ENCODE results near the gene CYP4F12. TPM values are rescaled to one million over a fixed set of nuclear protein-coding genes. Genes with fewer than 3 reads are reported as not detected.
"Not testable (repeated sequence)": the region's sequence is repeated elsewhere in the genome, so short reads cannot be mapped to it uniquely, and the experiment has no call there.

CYP4F12 gene
- total RNA-seq, 1 donor from 2014 or later = 9.6 TPM

DNA sequence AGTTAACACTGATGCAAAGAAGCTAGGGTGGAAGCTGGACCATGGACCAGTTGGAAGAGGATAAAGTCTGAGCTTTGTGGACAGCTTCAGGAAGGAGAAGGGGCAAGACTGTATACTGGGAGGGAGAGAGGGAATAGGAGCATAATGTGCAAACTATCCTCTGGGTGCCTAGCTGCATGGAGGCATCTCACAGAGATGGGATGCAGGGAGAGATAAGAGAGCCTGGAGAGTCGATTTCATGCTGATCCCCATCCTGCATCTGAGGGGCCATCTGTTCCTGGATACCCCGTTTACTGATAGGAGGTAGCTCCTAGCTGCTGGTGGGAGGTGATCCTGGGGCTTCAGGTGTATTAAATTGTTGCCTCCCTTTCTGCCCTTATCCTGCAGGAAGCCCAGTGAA, 23.4 kb upstream of the CYP4F12 start:
- DNase-seq (ENCODE audit: low spot score) = no peak

GRCh38 chr19:15650123-15650522, 22.8 kb upstream of the CYP4F12 start:
- not testable (repeated sequence) for DNase-seq (ENCODE audit: low spot score)

GRCh38 chr19:15651791-15652190, 21.1 kb upstream of the CYP4F12 start:
- DNase-seq (ENCODE audit: low spot score) = no peak

DNA sequence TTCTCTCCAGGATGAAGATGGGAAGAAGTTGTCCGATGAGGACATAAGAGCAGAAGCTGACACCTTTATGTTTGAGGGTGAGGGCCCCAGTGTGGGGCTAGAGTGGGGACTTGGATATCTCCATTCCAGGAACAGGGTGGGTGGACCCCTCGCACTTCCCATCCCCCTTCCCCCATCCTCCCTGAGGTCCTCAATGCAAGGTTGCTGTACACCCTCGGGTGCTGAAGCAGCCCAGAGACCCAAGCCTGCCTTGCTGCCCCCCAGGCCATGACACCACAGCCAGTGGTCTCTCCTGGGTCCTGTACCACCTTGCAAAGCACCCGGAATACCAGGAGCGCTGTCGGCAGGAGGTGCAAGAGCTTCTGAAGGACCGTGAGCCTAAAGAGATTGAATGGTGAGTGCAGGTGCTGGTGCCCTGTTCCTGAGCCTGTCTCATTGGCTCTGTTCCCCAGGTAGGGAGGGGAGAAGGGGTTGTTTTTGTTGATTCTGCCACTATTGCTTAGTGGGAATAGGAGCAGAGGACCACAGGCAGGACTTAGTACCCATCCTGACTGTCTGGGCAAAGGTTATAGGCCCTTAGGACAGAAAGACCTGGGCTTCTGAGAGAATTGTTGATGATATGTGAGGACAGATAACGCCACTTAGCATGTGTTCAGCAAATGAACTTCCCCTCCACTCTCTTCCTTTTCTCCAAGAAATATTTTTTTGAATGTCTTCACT, 20.2 kb upstream of the CYP4F12 start:
- no peak for DNase-seq (ENCODE audit: low spot score)

DNA sequence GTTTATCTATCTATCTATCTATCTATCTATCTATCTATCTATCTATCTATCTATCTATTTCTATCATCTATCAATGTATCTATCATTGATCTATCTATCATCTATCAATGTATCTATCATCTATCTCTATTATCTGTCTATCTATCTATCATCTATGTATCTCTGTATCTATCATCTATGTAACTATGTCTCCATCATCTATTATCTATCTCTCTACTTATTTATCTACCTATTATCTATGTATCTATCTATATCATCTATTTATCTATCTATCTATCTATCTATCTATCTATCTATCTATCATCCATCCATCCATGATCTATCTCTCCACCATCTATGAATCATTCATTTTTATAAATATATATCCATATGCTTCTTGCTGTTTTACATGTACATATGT, 16.4 kb upstream of the CYP4F12 start:
- DNase-seq (ENCODE audit: low spot score) = no peak

DNA sequence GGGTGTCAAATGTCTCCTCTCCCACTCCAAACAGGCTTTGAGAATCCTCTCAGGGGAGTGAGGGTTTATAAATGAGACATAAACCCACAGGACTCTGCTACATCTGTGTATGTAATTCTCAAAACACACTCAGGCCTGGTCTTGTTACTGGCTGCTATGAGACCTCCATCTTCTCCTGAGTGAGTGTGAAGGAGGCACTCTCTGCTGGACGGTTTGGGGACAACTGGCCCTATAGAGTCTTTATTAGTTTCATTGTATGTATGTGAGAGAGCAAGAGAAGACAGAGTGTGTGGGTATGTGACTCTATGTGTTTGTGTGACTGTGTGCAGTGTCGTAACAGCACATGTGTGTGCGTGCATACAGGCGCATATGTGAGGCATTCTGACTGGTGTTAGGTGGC, 9.6 kb upstream of the CYP4F12 start:
- DNase-seq (ENCODE audit: low spot score) = no peak

DNA sequence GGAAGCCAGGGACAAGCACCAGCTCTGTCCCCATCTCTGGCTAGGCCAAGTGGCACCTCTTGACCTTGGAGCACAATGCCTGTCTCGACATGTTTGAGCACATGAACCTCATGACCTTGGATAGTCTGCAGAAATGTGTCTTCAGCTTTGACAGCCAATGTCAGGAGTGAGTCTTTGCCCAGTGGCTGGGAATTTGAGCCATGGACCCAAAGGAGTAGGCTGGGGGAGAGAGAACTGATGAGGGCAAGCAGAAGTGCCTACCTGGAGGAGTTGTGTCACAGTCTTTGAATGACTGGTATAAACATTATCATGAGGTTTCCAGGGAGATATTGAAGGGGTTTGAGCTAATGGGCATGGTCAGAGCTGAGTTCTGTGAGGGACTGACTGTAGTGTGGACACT, 6.7 kb upstream of the CYP4F12 start:
- DNase-seq (ENCODE audit: low spot score) = no peak

DNA sequence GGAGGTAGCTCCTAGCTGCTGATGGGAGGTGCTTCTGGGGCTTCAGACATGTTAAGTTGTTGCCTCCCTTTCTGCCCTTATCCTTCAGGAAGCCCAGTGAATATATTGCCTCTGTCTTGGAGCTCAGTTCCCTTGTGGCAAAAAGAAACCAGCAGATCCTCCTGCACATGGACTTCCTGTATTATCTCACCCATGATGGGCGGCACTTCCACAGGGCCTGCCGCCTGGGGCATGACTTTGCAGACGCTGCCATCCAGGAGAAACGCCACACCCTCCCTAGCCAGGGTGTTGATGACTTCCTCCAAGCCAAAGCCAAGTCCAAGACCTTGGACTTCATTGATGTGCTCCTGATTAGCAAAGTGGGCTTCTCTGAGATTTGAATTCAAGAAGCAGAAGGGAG, 6.0 kb upstream of the CYP4F12 start:
- DNase-seq (ENCODE audit: low spot score) = no peak

DNA sequence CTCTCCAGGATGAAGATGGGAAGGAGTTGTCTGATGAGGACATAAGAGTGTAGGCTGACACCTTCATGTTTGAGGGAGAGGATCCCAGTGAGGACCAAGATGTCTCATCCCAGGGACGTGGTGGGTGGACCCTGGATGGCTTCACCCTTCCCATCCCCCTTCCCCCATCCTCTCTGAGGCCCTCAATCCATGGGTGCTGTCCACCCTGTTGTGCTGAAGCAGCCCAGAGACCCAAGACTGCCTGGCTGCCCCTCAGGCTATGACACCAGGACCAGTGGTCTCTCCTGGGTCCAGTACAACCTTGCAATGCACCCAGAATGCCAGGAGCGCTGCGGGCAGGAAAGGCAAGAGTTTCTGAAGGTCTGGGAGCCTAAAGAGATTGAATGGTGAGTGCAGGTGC, 3.4 kb upstream of the CYP4F12 start:
- DNase-seq (ENCODE audit: low spot score) = no peak

DNA sequence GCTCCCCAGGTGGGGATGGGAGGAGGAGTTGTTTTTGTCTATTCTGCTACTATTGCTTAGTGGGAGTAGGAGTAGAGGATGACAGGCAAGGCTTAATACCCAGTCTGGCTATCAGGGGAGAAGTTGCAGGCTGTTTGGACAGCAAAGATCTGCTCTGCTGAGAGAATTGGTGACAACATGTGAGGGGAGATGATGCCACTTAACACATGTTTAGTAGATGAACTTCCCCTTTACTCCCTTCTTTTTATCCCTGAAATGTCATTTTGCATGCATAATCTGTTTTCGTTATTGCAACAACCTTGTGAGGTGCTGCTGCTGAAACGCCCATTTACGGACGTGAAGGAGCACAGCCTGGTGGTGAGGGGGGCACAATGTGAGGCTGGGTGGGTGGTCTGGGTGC, 3.0 kb upstream of the CYP4F12 start:
- no peak for DNase-seq (ENCODE audit: low spot score)

- DNase-seq (ENCODE audit: low spot score) = no peak
These were observed 1.6 kb upstream of the CYP4F12 start for GRCh38 chr19:15671237-15671821.

DNA sequence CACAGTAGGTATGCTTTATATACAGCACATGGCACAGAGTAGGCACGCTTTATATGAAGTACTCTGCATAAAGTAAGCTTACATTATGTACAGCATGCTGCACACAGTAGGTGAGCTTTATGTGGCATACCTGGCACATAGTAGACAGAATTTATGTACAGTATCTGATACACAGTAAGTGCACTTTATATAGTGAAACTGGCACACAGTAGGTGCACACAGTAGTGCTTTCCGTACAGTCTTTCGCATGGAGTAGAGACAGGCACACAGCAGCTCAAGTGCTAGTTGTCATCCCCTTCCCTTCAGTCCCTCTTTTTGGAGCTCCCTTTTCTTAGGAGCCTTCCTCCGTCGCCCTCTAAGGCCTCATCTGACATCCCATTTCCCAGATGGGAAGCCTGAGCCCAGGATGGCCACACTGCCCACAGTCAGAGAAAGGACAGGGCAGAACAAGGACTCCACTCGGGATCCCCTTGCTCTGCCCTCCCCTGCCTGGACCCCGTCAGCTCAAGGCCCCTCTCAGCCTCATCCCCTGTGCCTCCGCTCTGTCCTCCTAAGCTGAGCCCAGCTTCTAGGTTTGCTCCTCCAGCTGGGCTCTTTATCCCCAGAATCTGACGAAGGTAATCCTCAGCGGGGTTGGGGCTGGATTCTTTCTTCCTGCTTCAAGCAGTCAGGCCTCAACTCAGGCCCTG, 852 bp upstream of the CYP4F12 start:
- DNase-seq (ENCODE audit: low spot score) = no peak

- DNase-seq (ENCODE audit: low spot score) = no peak
These were observed 328 bp downstream of the CYP4F12 start for GRCh38 chr19:15673176-15673654.

GRCh38 chr19:15675560-15675959, 2.7 kb downstream of the CYP4F12 start:
- DNase-seq (ENCODE audit: low spot score) = peak; percentile 13

DNA sequence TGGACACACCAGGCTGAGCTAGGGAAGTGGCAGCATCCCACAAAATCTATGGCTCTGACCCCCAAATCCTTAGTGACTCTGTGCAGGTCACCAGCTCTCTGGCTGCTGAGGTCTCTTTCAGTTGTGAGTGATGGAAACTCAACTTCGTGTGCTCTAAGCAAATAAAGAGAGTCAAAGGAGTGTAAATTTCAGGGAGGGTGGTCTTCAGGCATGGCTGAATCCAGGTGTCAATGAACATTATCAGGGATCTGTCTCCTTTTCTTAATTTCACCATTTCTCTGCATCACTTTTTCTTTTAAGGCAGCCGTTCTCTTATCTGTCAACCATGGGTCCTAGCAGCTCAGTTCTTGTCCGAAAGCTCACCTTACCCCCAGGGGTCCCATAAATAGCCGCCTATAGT, 6.2 kb downstream of the CYP4F12 start:
- no peak for DNase-seq (ENCODE audit: low spot score)

DNA sequence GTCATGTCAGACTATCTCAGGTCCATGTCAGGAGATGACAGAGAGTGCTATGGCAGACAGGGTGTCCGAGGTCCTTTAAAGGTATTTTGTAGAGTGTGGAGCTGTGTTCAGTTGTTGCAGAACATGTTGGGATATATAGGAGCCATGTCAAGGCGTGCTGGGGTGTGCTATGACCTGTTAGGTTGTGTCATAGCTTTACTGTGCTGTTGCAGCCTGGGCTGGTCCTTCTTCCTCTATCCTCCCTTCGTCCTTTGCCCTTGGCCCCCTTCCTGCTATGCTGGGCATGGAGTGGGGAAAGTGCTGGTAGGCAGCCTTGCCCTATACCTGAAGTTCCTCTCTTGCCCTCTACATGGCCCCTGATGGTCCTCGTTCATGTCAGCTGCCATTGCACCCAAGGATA, 7.0 kb downstream of the CYP4F12 start:
- DNase-seq (ENCODE audit: low spot score) = not testable (repeated sequence)

DNA sequence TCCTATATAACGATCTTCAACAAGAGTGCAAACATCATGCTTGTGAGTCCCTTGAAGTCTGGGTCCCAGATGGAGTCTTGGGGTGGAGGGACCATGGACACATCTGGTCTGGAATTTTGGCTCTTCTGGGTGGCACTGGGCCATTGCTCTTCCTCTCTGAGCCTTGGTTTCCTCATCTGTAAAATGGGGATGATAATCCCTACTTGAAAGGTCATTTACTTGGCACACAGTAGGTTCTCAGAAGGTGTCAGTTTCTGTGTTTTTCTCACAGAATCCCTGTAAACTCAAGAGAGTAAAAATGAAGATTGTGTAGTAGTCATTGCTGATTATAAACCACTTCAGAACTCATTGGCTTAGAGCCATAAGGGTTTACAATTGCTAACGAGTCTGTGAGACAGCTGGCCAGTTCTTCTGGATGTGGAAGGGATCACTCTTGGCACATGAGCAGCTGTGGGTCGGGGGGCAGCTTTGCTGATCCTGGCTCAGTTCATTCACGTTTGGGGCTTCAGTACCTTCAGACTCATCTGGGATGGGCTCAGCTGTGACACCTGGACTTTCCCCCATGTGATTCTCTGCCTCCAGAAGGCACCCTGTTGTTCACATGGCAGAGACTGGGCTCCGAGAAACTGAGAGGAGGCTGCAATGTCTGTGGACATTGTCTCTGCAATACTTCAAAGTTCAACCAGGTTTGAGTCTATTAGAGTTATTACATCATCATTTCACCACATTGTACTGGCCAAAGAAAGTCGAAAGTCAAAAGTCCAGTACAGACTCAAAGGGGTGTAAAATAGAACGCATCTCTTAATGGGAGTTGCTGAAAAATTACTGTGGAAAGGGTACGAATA, 7.8 kb downstream of the CYP4F12 start:
- no peak for DNase-seq (ENCODE audit: low spot score)

DNA sequence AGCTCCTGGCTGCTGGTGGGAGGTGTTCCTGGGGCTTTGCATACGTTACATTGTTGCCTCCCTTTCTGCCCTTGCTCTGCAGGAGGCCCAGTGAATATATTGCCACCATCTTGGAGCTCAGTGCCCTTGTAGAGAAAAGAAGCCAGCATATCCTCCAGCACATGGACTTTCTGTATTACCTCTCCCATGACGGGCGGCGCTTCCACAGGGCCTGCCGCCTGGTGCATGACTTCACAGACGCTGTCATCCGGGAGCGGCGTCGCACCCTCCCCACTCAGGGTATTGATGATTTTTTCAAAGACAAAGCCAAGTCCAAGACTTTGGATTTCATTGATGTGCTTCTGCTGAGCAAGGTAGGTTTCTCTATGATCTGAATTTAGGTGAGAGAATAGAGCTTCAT, 10.5 kb downstream of the CYP4F12 start:
- DNase-seq (ENCODE audit: low spot score) = no peak

- no peak for DNase-seq (ENCODE audit: low spot score)
These were observed 11.9 kb downstream of the CYP4F12 start for GRCh38 chr19:15684828-15685227.

- DNase-seq (ENCODE audit: low spot score) = no peak
These were observed 23.8 kb downstream of the CYP4F12 start for GRCh38 chr19:15696654-15697194.

DNA sequence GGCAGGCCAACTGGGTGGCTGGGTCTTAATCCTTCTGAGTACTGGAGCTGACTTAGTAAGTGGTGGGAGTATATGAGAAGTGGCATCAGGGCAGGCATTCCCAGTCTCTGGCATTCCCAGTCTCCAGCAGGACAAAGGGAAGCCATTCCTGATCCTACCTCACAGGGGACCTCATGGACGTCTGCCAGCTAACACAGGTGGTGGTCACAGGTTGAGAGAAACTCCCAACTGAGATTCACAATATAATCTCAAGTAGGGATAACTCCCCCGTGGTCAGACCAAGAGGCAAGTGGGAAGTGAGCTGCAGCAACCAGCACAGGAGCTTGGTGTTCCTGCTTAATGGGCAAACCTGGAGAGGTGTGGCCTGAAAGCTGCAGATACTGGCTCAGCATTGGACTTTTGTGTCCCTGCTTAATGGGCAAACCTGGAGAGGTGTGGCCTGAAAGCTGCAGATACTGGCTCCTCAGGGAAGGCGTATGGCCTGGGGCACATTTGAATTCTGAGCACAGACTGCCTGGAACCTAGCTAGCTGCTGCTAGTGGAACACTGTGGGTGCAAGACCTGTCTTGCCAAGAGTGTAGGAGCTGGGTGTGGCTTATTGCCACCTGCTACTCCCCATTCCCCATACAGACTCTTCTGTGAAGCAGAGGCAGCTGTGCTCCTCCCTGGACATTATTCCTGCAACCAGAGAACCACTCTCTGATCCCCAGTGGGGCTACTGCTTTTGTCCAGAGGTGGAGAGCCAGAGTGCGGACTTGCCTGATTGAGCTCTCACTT, 29.1 kb downstream of the CYP4F12 start:
- DNase-seq (ENCODE audit: low spot score) = peak; percentile 38

All from umbilical cord (tissue), 2 donors.